ENCODE results near the gene EIF2D. TPM values are rescaled to one million over a fixed set of nuclear protein-coding genes. Genes with fewer than 3 reads are reported as not detected.

The EIF2D gene
- total and polyA plus RNA-seq, 2 of the 8 experiments (the other 6 are each of a cell fraction or from before 2014, with no cell fraction given) = 36.1 to 37.1 TPM

DNA sequence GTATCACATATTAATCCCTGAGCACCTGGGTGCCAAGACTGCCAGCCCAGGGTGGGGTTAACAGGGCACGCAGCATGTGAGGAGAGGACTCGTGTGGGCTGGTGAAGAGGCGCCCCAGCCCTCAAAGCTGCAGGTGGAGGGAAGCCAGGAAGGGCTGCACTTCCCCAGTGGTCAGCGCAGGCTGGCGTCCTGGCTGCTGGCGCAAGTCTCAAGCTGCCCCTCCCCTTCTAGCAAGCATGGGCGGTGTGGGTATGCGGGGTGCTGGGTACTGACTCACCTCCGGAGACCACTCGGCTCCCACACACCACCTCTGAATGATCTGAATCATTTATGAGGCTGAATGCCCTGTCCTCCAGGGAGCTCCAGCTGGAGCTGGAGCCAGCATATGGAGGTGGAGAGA, 44.0 kb downstream of the EIF2D start (continued):
- TF ChIP-seq, protein P1, sequence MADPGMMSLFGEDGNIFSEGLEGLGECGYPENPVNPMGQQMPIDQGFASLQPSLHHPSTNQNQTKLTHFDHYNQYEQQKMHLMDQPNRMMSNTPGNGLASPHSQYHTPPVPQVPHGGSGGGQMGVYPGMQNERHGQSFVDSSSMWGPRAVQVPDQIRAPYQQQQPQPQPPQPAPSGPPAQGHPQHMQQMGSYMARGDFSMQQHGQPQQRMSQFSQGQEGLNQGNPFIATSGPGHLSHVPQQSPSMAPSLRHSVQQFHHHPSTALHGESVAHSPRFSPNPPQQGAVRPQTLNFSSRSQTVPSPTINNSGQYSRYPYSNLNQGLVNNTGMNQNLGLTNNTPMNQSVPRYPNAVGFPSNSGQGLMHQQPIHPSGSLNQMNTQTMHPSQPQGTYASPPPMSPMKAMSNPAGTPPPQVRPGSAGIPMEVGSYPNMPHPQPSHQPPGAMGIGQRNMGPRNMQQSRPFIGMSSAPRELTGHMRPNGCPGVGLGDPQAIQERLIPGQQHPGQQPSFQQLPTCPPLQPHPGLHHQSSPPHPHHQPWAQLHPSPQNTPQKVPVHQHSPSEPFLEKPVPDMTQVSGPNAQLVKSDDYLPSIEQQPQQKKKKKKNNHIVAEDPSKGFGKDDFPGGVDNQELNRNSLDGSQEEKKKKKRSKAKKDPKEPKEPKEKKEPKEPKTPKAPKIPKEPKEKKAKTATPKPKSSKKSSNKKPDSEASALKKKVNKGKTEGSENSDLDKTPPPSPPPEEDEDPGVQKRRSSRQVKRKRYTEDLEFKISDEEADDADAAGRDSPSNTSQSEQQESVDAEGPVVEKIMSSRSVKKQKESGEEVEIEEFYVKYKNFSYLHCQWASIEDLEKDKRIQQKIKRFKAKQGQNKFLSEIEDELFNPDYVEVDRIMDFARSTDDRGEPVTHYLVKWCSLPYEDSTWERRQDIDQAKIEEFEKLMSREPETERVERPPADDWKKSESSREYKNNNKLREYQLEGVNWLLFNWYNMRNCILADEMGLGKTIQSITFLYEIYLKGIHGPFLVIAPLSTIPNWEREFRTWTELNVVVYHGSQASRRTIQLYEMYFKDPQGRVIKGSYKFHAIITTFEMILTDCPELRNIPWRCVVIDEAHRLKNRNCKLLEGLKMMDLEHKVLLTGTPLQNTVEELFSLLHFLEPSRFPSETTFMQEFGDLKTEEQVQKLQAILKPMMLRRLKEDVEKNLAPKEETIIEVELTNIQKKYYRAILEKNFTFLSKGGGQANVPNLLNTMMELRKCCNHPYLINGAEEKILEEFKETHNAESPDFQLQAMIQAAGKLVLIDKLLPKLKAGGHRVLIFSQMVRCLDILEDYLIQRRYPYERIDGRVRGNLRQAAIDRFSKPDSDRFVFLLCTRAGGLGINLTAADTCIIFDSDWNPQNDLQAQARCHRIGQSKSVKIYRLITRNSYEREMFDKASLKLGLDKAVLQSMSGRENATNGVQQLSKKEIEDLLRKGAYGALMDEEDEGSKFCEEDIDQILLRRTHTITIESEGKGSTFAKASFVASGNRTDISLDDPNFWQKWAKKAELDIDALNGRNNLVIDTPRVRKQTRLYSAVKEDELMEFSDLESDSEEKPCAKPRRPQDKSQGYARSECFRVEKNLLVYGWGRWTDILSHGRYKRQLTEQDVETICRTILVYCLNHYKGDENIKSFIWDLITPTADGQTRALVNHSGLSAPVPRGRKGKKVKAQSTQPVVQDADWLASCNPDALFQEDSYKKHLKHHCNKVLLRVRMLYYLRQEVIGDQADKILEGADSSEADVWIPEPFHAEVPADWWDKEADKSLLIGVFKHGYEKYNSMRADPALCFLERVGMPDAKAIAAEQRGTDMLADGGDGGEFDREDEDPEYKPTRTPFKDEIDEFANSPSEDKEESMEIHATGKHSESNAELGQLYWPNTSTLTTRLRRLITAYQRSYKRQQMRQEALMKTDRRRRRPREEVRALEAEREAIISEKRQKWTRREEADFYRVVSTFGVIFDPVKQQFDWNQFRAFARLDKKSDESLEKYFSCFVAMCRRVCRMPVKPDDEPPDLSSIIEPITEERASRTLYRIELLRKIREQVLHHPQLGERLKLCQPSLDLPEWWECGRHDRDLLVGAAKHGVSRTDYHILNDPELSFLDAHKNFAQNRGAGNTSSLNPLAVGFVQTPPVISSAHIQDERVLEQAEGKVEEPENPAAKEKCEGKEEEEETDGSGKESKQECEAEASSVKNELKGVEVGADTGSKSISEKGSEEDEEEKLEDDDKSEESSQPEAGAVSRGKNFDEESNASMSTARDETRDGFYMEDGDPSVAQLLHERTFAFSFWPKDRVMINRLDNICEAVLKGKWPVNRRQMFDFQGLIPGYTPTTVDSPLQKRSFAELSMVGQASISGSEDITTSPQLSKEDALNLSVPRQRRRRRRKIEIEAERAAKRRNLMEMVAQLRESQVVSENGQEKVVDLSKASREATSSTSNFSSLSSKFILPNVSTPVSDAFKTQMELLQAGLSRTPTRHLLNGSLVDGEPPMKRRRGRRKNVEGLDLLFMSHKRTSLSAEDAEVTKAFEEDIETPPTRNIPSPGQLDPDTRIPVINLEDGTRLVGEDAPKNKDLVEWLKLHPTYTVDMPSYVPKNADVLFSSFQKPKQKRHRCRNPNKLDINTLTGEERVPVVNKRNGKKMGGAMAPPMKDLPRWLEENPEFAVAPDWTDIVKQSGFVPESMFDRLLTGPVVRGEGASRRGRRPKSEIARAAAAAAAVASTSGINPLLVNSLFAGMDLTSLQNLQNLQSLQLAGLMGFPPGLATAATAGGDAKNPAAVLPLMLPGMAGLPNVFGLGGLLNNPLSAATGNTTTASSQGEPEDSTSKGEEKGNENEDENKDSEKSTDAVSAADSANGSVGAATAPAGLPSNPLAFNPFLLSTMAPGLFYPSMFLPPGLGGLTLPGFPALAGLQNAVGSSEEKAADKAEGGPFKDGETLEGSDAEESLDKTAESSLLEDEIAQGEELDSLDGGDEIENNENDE (IDR thresholded peaks at IDR 0.05; ENCODE audit: insufficient replicate concordance, low read length) = no peak
- no peak for TF ChIP-seq CEBPB (IDR thresholded peaks at IDR 0.05; ENCODE audit: low read depth, low read length)
- no peak for TF ChIP-seq RFX5 (IDR thresholded peaks at IDR 0.05; ENCODE audit: borderline replicate concordance, low read depth, low read length)
- no peak for TF ChIP-seq EGR1 (IDR thresholded peaks at IDR 0.05; ENCODE audit: borderline replicate concordance, low read depth, low read length)
- TF ChIP-seq SRF (IDR thresholded peaks at IDR 0.05; ENCODE audit: low read depth, low read length) = no peak
- no peak for TF ChIP-seq JUND (IDR thresholded peaks at IDR 0.05; ENCODE audit: low read length)
- no peak for TF ChIP-seq KDM4A (IDR thresholded peaks at IDR 0.05; ENCODE audit: low read depth, low read length, severe bottlenecking)
- no peak for TF ChIP-seq EZH2 (IDR thresholded peaks at IDR 0.05; ENCODE audit: low read depth, low read length, severe bottlenecking)
- TF ChIP-seq GABPA (IDR thresholded peaks at IDR 0.05; ENCODE audit: borderline replicate concordance, insufficient read depth, low read length) = no peak
- TF ChIP-seq CTBP2 (IDR thresholded peaks at IDR 0.05; ENCODE audit: borderline replicate concordance, insufficient read depth, insufficient read length, low read length) = no peak
- TF ChIP-seq BRCA1 (IDR thresholded peaks at IDR 0.05; ENCODE audit: low read depth, low read length) = no peak
- TF ChIP-seq BACH1 (IDR thresholded peaks at IDR 0.05; ENCODE audit: low read length) = no peak
- no peak for TF ChIP-seq POLR2AphosphoS5 (IDR thresholded peaks at IDR 0.05; ENCODE audit: low read depth, low read length)

Measured in H1 (cell line).